ENCODE data around the gene VPS39. TPM values are rescaled to one million over a fixed set of nuclear protein-coding genes. Genes with fewer than 3 reads are reported as not detected.

VPS39 gene
- total RNA-seq, 1 experiment from 2014 or later: 46.9 TPM

GRCh38 chr15:42155546-42156242, 52.4 kb downstream of the VPS39 start:
- POLR2A ChIA-PET (ENCODE audit: low non-redundant PET): no interaction called here
- BruUV-seq (replicated peaks): no TSS peak

GRCh38 chr15:42154956-42155355, 53.1 kb downstream of the VPS39 start:
- POLR2A ChIA-PET (ENCODE audit: low non-redundant PET): no interaction called here

More at GRCh38 chr15:42155546-42156242, 52.4 kb downstream of the VPS39 start:
- Histone ChIP-seq H3K27me3 (replicated peaks; ENCODE audit: insufficient read depth, low read depth, low read length, poor library complexity) (no peaks in the 10 kb centered on the region), H3K9me3 (ENCODE audit: low read depth, low read length, poor library complexity, severe bottlenecking) (no peaks in the 10 kb centered on the region), H3K36me3 (ENCODE audit: insufficient read depth, low read length, poor library complexity, severe bottlenecking) (peaks cover 7% of the 10 kb centered on the region), H3K27ac (ENCODE audit: low read depth, low read length, poor library complexity, severe bottlenecking) (no peak overlapping the region), H3K4me3 (ENCODE audit: low read depth, low read length, poor library complexity, severe bottlenecking) (no peak overlapping the region), H3K4me1 (ENCODE audit: insufficient read depth, low read length, poor library complexity, severe bottlenecking) (no peaks in the 10 kb centered on the region)
- intact Hi-C loops (cut with micrococcal nuclease; ENCODE audit: unreplicated experiment): no loop called here
- CTCF ChIA-PET: interaction anchor here (1.2 to 1.4 kb wide), 2 partner anchors 18 to 230 kb away, joined by 3 read pairs; no protein-coding TSS in a partner anchor
- no peak for DNase-seq (ENCODE audit: low spot score)
- TF ChIP-seq EZH2 (IDR thresholded peaks at IDR 0.05; ENCODE audit: borderline replicate concordance, low read depth, low read length, poor library complexity, severe bottlenecking) (no peak), CTCF (conservative IDR thresholded peaks at IDR 0.05; ENCODE audit: low read depth, low read length) (no peak)

GRCh38 chr15:42154212-42154941, 53.7 kb downstream of the VPS39 start:
- Histone ChIP-seq H3K4me3 (ENCODE audit: low read depth, low read length, poor library complexity, severe bottlenecking) (no peak overlapping the region), H3K36me3 (ENCODE audit: insufficient read depth, low read length, poor library complexity, severe bottlenecking) (no peaks in the 10 kb centered on the region), H3K27me3 (replicated peaks; ENCODE audit: insufficient read depth, low read depth, low read length, poor library complexity) (no peaks in the 10 kb centered on the region), H3K4me1 (ENCODE audit: insufficient read depth, low read length, poor library complexity, severe bottlenecking) (no peaks in the 10 kb centered on the region), H3K27ac (ENCODE audit: low read depth, low read length, poor library complexity, severe bottlenecking) (no peak overlapping the region), H3K9me3 (ENCODE audit: low read depth, low read length, poor library complexity, severe bottlenecking) (no peaks in the 10 kb centered on the region)
- BruUV-seq (replicated peaks): no TSS peak
- CTCF ChIA-PET: no interaction called here
- intact Hi-C loops (cut with micrococcal nuclease; ENCODE audit: unreplicated experiment): no loop called here
- POLR2A ChIA-PET (ENCODE audit: low non-redundant PET): no interaction called here
- no peak for TF ChIP-seq CTCF (conservative IDR thresholded peaks at IDR 0.05; ENCODE audit: low read depth, low read length)
- no peak for TF ChIP-seq EZH2 (IDR thresholded peaks at IDR 0.05; ENCODE audit: borderline replicate concordance, low read depth, low read length, poor library complexity, severe bottlenecking)
- no peak for DNase-seq (ENCODE audit: low spot score)

More at GRCh38 chr15:42154956-42155355, 53.1 kb downstream of the VPS39 start:
- Histone ChIP-seq H3K9me3 (ENCODE audit: low read depth, low read length, poor library complexity, severe bottlenecking) (no peaks in the 10 kb centered on the region), H3K36me3 (ENCODE audit: insufficient read depth, low read length, poor library complexity, severe bottlenecking) (peaks cover 6% of the 10 kb centered on the region), H3K27ac (ENCODE audit: low read depth, low read length, poor library complexity, severe bottlenecking) (no peak overlapping the region), H3K4me3 (ENCODE audit: low read depth, low read length, poor library complexity, severe bottlenecking) (no peak overlapping the region), H3K27me3 (replicated peaks; ENCODE audit: insufficient read depth, low read depth, low read length, poor library complexity) (no peaks in the 10 kb centered on the region), H3K4me1 (ENCODE audit: insufficient read depth, low read length, poor library complexity, severe bottlenecking) (no peaks in the 10 kb centered on the region)
- CTCF ChIA-PET: no interaction called here
- no TSS peak for BruUV-seq (replicated peaks)
- no peak for DNase-seq (ENCODE audit: low spot score)
- intact Hi-C loops (cut with micrococcal nuclease; ENCODE audit: unreplicated experiment): no loop called here
- TF ChIP-seq CTCF (conservative IDR thresholded peaks at IDR 0.05; ENCODE audit: low read depth, low read length) (no peak), EZH2 (IDR thresholded peaks at IDR 0.05; ENCODE audit: borderline replicate concordance, low read depth, low read length, poor library complexity, severe bottlenecking) (no peak)
